HL-60 (cell line): ENCODE measurements around the gene CNIH3.

Source experiments
- DNase-seq, 2 experiments: peaks; one replicate each; pipeline ENCODE4 v3.0.0-alpha.2; 2010 to 2020; ENCODE audit warnings: low read depth in 1 of 2, low spot score in 1 of 2
- H3K27ac ChIP-seq: fragments of 250-450 bp; sonication (Bioruptor Pico); replicated peaks from 2 replicates; pipeline ENCODE4 v1.5.1; 2020; ENCODE audit warnings: mild to moderate bottlenecking, moderate library complexity
- H3K27me3 ChIP-seq: fragments of 250-450 bp; sonication (Bioruptor Pico); 2 replicates; pipeline ENCODE4 v1.5.1; 2021; ENCODE audit warnings: mild to moderate bottlenecking, moderate library complexity; ENCODE audit not compliant: insufficient read depth, poor library complexity, severe bottlenecking
- H3K4me3 ChIP-seq: replicated peaks from 2 replicates; pipeline ENCODE4 v1.5.1; 2011; ENCODE audit warnings: mild to moderate bottlenecking, control low read depth, low read length; ENCODE audit not compliant: insufficient read depth
- GABPA ChIP-seq: IDR thresholded peaks from 2 replicates; pipeline ENCODE4 v1.6.1; 2012; ENCODE audit warnings: low read depth
- POLR2AphosphoS5 ChIP-seq: IDR thresholded peaks from 2 replicates; pipeline ENCODE4 v1.6.1; 2012; ENCODE audit warnings: low read depth
- SPI1 ChIP-seq: IDR thresholded peaks from 2 replicates; pipeline ENCODE4 v1.6.1; 2012; ENCODE audit warnings: low read depth, mild to moderate bottlenecking, borderline replicate concordance
- TF ChIP-seq, protein P1 (sequence below): IDR thresholded peaks from one replicate; pipeline ENCODE4 v1.5.1; 2011; ENCODE audit warnings: low read length, control low read depth, inconsistent platforms; ENCODE audit not compliant: insufficient read depth
- TF ChIP-seq, protein P2 (sequence below): IDR thresholded peaks from 2 replicates; pipeline ENCODE4 v1.6.1; 2012; ENCODE audit warnings: low read depth; ENCODE audit not compliant: insufficient replicate concordance

The CNIH3 gene

DNA sequence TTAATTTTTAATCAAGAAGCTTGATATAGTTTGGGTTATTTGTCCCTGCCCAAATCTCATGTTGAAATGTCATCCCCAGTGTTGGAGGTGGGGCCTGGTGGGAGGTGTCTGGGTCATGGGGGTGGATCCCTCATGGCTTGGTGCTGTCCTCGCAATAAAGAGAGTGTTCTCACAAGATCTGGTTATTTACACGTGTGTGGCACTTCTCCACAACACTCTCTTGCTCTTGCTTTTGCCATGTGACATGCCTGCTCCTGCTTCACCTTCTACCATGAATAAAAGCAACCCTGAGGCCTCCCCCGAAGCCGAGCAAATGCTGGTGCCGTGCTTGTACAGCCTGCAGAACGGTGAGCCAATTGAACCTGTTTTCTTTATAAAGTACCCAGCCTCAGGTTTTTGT is 2.6 kb upstream of the CNIH3 start:
- Histone ChIP-seq H3K27ac (no peak overlapping the region), H3K4me3 (no peak overlapping the region), H3K27me3 (peaks cover 29% of the 10 kb centered on the region)
- DNase-seq, result no peak
- TF ChIP-seq, protein P1, sequence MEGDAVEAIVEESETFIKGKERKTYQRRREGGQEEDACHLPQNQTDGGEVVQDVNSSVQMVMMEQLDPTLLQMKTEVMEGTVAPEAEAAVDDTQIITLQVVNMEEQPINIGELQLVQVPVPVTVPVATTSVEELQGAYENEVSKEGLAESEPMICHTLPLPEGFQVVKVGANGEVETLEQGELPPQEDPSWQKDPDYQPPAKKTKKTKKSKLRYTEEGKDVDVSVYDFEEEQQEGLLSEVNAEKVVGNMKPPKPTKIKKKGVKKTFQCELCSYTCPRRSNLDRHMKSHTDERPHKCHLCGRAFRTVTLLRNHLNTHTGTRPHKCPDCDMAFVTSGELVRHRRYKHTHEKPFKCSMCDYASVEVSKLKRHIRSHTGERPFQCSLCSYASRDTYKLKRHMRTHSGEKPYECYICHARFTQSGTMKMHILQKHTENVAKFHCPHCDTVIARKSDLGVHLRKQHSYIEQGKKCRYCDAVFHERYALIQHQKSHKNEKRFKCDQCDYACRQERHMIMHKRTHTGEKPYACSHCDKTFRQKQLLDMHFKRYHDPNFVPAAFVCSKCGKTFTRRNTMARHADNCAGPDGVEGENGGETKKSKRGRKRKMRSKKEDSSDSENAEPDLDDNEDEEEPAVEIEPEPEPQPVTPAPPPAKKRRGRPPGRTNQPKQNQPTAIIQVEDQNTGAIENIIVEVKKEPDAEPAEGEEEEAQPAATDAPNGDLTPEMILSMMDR, result no peak
- no peak for TF ChIP-seq GABPA
- TF ChIP-seq SPI1, result no peak
- TF ChIP-seq, protein P2, sequence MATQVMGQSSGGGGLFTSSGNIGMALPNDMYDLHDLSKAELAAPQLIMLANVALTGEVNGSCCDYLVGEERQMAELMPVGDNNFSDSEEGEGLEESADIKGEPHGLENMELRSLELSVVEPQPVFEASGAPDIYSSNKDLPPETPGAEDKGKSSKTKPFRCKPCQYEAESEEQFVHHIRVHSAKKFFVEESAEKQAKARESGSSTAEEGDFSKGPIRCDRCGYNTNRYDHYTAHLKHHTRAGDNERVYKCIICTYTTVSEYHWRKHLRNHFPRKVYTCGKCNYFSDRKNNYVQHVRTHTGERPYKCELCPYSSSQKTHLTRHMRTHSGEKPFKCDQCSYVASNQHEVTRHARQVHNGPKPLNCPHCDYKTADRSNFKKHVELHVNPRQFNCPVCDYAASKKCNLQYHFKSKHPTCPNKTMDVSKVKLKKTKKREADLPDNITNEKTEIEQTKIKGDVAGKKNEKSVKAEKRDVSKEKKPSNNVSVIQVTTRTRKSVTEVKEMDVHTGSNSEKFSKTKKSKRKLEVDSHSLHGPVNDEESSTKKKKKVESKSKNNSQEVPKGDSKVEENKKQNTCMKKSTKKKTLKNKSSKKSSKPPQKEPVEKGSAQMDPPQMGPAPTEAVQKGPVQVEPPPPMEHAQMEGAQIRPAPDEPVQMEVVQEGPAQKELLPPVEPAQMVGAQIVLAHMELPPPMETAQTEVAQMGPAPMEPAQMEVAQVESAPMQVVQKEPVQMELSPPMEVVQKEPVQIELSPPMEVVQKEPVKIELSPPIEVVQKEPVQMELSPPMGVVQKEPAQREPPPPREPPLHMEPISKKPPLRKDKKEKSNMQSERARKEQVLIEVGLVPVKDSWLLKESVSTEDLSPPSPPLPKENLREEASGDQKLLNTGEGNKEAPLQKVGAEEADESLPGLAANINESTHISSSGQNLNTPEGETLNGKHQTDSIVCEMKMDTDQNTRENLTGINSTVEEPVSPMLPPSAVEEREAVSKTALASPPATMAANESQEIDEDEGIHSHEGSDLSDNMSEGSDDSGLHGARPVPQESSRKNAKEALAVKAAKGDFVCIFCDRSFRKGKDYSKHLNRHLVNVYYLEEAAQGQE, result no peak

- no peak overlapping the region for H3K27ac ChIP-seq
- peaks cover 47% of the 10 kb centered on the region for H3K27me3 ChIP-seq
- H3K4me3 ChIP-seq, result peak overlapping the region; percentile 40
- TF ChIP-seq GABPA (no peak), POLR2AphosphoS5 (no peak), SPI1 (no peak)
- TF ChIP-seq, protein P2, result no peak
- TF ChIP-seq, protein P1, result no peak
- DNase-seq, result no peak
These were observed 766 bp downstream of the CNIH3 start for GRCh38 chr1:224616756-224617409.

DNA sequence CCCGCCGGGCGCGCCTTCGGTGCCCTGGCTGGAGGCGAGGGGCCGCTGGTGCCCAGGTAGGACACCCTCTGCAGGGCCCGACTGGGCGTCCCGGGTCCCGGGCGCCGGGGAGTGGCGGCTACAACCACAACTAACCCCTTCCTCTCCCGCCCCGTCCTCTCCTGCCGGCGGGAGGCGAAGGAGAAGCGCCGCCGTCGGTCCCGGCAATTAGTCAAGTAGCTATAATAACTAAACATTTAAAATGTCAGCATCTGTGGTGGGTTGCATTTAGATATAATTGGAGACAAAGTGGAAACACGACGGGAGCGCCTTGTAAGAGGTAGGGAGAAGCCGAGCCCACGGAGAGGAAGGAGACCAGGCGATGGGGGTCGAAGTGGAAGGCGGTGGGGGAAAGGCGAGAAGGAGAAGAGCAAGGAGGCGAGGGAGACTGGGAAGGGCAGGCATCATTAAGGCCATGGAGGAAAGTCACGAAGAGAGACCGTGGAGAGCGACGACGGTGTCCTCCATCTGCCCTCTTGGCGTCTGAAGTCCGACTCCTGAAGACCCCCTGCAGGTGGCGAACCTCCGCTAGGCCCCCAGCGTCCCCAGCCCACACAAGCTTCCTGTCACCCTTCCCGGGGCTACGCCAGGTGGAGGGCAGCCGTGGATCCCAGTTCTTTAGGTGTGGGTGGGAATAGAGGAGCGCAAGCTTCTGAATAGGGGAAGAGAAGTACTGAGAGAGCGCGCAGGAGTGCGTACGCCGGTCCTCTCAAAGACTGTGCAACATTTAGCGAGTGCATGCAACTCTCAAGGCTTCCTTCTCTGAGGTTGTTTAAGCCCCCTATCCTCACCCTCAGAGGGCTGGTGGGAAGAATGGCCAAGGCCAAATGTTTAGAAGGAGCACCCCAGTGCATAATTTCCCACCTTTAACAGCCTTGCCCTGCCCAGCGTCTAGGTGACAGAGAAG is 1.6 kb downstream of the CNIH3 start:
- no peak overlapping the region for H3K27ac ChIP-seq
- H3K4me3 ChIP-seq, result no peak overlapping the region
- TF ChIP-seq SPI1 (no peak), GABPA (no peak)
- H3K27me3 ChIP-seq, result peaks cover 47% of the 10 kb centered on the region
- DNase-seq, result no peak

GRCh38 chr1:224619209-224619608 is 3.1 kb downstream of the CNIH3 start:
- DNase-seq, result no peak
- TF ChIP-seq, protein P2, result no peak
- TF ChIP-seq GABPA (no peak), POLR2AphosphoS5 (no peak), SPI1 (no peak)
- TF ChIP-seq, protein P1, result no peak
- Histone ChIP-seq H3K27ac (no peak overlapping the region), H3K4me3 (no peak overlapping the region), H3K27me3 (peaks cover 47% of the 10 kb centered on the region)
